H1 (cell line): Measurements from ENCODE around the gene BLOC1S3. TPM values are rescaled to one million over a fixed set of nuclear protein-coding genes. Genes with fewer than 3 reads are reported as not detected.

Experiments used
- CTCF ChIA-PET: fragments of 300-600 bp; sonication (Branson Sonifier 250); formaldehyde crosslinking; loops from one replicate; lab custom pipeline; 2021; ENCODE audit not compliant: partially characterized antibody; lab: Charles Lee
- POLR2A ChIA-PET: fragments of 300-600 bp; sonication (Branson Sonifier 250); formaldehyde crosslinking; loops from one replicate; lab custom pipeline; 2021; ENCODE audit warnings: inconsistent platforms; ENCODE audit not compliant: partially characterized antibody; lab: Charles Lee
- DNase-seq, 2 experiments: peaks; one replicate each; pipeline versions ENCODE4 v3.0.0 to v3.0.0-alpha.2; 2010 to 2022; ENCODE audit warnings: low spot score in 2 of 2, low read depth in 1 of 2, mixed read lengths in 1 of 2
- FAIRE-seq: peaks from 2 replicates; lab custom pipeline; 2011; peaks lifted over from hg19 to GRCh38; lab: Jason Lieb, UNC
- H2AFZ ChIP-seq: 2 replicates; pipeline ENCODE4 v1.8.1; 2012; ENCODE audit warnings: low read length, inconsistent platforms
- H2AK5ac ChIP-seq: 2 replicates; pipeline ENCODE4 v1.6.1; 2013; ENCODE audit warnings: low read depth, low read length
- H2BK120ac ChIP-seq: replicated peaks from 2 replicates; pipeline ENCODE3; 2013; ENCODE audit warnings: low read depth, low read length, inconsistent platforms
- H2BK12ac ChIP-seq: 2 replicates; pipeline ENCODE4 v1.6.1; 2013; ENCODE audit warnings: low read depth, low read length
- H2BK15ac ChIP-seq: 2 replicates; pipeline ENCODE4 v1.6.1; 2013; ENCODE audit warnings: low read length
- H2BK20ac ChIP-seq: 2 replicates; pipeline ENCODE4 v1.6.1; 2013; ENCODE audit warnings: low read length
- H2BK5ac ChIP-seq: 2 replicates; pipeline ENCODE4 v1.6.1; 2013; ENCODE audit warnings: low read depth, low read length
- H3K14ac ChIP-seq: 2 replicates; pipeline ENCODE4 v1.6.1; 2013; ENCODE audit warnings: inconsistent platforms; ENCODE audit not compliant: insufficient read length
- H3K18ac ChIP-seq: 2 replicates; pipeline ENCODE4 v1.6.1; 2013; ENCODE audit warnings: low read length; ENCODE audit errors: extremely low read depth
- H3K23ac ChIP-seq: 2 replicates; pipeline ENCODE4 v1.6.1; 2013; ENCODE audit warnings: inconsistent platforms; ENCODE audit not compliant: insufficient read length
- H3K23me2 ChIP-seq: 2 replicates; pipeline ENCODE4 v1.6.1; 2013; ENCODE audit warnings: low read depth, low read length
- H3K27ac ChIP-seq: 2 replicates; pipeline ENCODE4 v1.6.1; 2011; ENCODE audit warnings: low read depth, low read length, inconsistent platforms
- H3K27me3 ChIP-seq, 4 experiments: replicated peaks in 1 of 4; 1 replicate in 1 of 4; 2 replicates in 3 of 4; pipeline versions ENCODE4 v1.6.1 to v1.8.1; 2011 to 2013; ENCODE audit warnings: low read length in 3 of 4, mild to moderate bottlenecking in 3 of 4, inconsistent platforms in 2 of 4, mixed read lengths in 2 of 4, moderate library complexity in 1 of 4; ENCODE audit not compliant: control insufficient read depth in 3 of 4, insufficient read depth in 3 of 4; ENCODE audit errors: extremely low read depth in 1 of 4
- H3K36me3 ChIP-seq, 4 experiments: 2 replicates each; pipeline versions ENCODE4 v1.6.1 to v1.8.1; 2011 to 2013; ENCODE audit warnings: mild to moderate bottlenecking in 4 of 4, low read length in 3 of 4, moderate library complexity in 2 of 4, control low read depth in 1 of 4, inconsistent platforms in 1 of 4; ENCODE audit not compliant: insufficient read depth in 4 of 4, control insufficient read depth in 2 of 4
- H3K4ac ChIP-seq: replicated peaks from 2 replicates; pipeline ENCODE3; 2013; ENCODE audit warnings: low read length, low read depth, mixed read lengths, inconsistent platforms; ENCODE audit not compliant: insufficient read length
- H3K4me1 ChIP-seq, 4 experiments: replicated peaks in 1 of 4; 1 replicate in 1 of 4; 2 replicates in 3 of 4; pipeline versions ENCODE4 v1.6.1 to v1.8.1; 2011 to 2013; ENCODE audit warnings: low read length in 3 of 4, inconsistent platforms in 2 of 4, mixed read lengths in 1 of 4; ENCODE audit not compliant: insufficient read depth in 4 of 4, control insufficient read depth in 3 of 4
- H3K4me2 ChIP-seq, 2 experiments: 2 replicates each; pipeline versions ENCODE4 v1.6.1 to v1.8.1; 2011 to 2013; ENCODE audit warnings: low read depth in 2 of 2, low read length in 2 of 2, control low read depth in 1 of 2, inconsistent platforms in 1 of 2, mild to moderate bottlenecking in 1 of 2; ENCODE audit not compliant: insufficient read depth in 1 of 2
- H3K4me3 ChIP-seq, 4 experiments: fragments of 200-600, 300-600 bp in 1 of 4; sonication (generic), shearing (Covaris generic), sonication (Bioruptor Twin) in 1 of 4; 2 replicates each; pipeline versions ENCODE4 v1.5.1 to v1.8.1; 2011 to 2016; ENCODE audit warnings: low read length in 4 of 4, low read depth in 3 of 4, control low read depth in 2 of 4, inconsistent platforms in 2 of 4, mild to moderate bottlenecking in 2 of 4, mixed read lengths in 1 of 4, moderate library complexity in 1 of 4; ENCODE audit not compliant: insufficient read depth in 2 of 4; ENCODE audit errors: extremely low read depth in 1 of 4
- H3K56ac ChIP-seq: replicated peaks from 2 replicates; pipeline ENCODE3; 2013; ENCODE audit warnings: low read depth, mild to moderate bottlenecking, mixed read lengths, low read length, inconsistent platforms; ENCODE audit not compliant: insufficient read length
- H3K79me1 ChIP-seq: 2 replicates; pipeline ENCODE4 v1.6.1; 2013; ENCODE audit warnings: low read depth, low read length, control low read depth
- H3K79me2 ChIP-seq, 2 experiments: 2 replicates each; pipeline versions ENCODE4 v1.6.1 to v1.8.1; 2012 to 2013; ENCODE audit warnings: low read length in 2 of 2, mild to moderate bottlenecking in 2 of 2, inconsistent platforms in 1 of 2; ENCODE audit not compliant: insufficient read depth in 2 of 2, control insufficient read depth in 1 of 2
- H3K9ac ChIP-seq, 4 experiments: replicated peaks in 1 of 4; 1 replicate in 1 of 4; 2 replicates in 3 of 4; pipeline versions ENCODE4 v1.6.1 to v1.8.1; 2011 to 2013; ENCODE audit warnings: low read depth in 3 of 4, low read length in 3 of 4, control low read depth in 2 of 4, mild to moderate bottlenecking in 2 of 4, moderate library complexity in 2 of 4, inconsistent platforms in 1 of 4; ENCODE audit errors: extremely low read depth in 1 of 4
- H3K9me3 ChIP-seq, 2 experiments: 2 replicates each; pipeline versions ENCODE4 v1.6.1 to v1.8.1; 2012 to 2013; ENCODE audit warnings: mild to moderate bottlenecking in 2 of 2, moderate library complexity in 2 of 2, control low read depth in 1 of 2, inconsistent platforms in 1 of 2, low read depth in 1 of 2, low read length in 1 of 2, mixed read lengths in 1 of 2; ENCODE audit not compliant: insufficient read depth in 2 of 2
- H4K20me1 ChIP-seq, 2 experiments: replicated peaks in 1 of 2; 2 replicates each; pipeline versions ENCODE3 to v1.8.1; 2011 to 2013; ENCODE audit warnings: inconsistent platforms in 2 of 2, low read length in 2 of 2, mild to moderate bottlenecking in 1 of 2; ENCODE audit not compliant: insufficient read depth in 2 of 2, control insufficient read depth in 1 of 2
- H4K5ac ChIP-seq: 2 replicates; pipeline ENCODE4 v1.6.1; 2013; ENCODE audit warnings: low read length, low read depth, mixed read lengths, inconsistent platforms; ENCODE audit not compliant: insufficient read length
- H4K8ac ChIP-seq: 2 replicates; pipeline ENCODE4 v1.8.0; 2013; ENCODE audit warnings: mild to moderate bottlenecking, moderate library complexity, low read length, inconsistent platforms; ENCODE audit not compliant: insufficient read depth; ENCODE audit errors: extremely low read depth
- H4K91ac ChIP-seq: replicated peaks from 2 replicates; pipeline ENCODE3; 2013; ENCODE audit warnings: low read length, mixed read lengths, inconsistent platforms; ENCODE audit not compliant: insufficient read length
- ASH2L ChIP-seq: fragments of 200-600, 300-600 bp; sonication (generic); IDR thresholded peaks from one replicate; pipeline ENCODE4 v1.7.1; 2017; ENCODE audit warnings: low read length
- FOSL1 ChIP-seq: IDR thresholded peaks from 2 replicates; pipeline ENCODE4 v1.6.1; 2011; ENCODE audit warnings: mild to moderate bottlenecking, low read depth, low read length, moderate library complexity; ENCODE audit not compliant: insufficient read depth
- GABPA ChIP-seq: IDR thresholded peaks from 2 replicates; pipeline ENCODE4 v1.6.1; 2011; ENCODE audit warnings: mild to moderate bottlenecking, low read length, moderate library complexity, borderline replicate concordance; ENCODE audit not compliant: insufficient read depth
- RXRA ChIP-seq: IDR thresholded peaks from 2 replicates; pipeline ENCODE4 v1.6.1; 2011; ENCODE audit warnings: low read depth, mild to moderate bottlenecking, low read length, moderate library complexity; ENCODE audit not compliant: insufficient read depth
- SIX5 ChIP-seq: IDR thresholded peaks from 2 replicates; pipeline ENCODE4 v1.6.1; 2011; ENCODE audit warnings: mild to moderate bottlenecking, low read depth, low read length
- SP1 ChIP-seq: IDR thresholded peaks from 2 replicates; pipeline ENCODE4 v1.6.1; 2011; ENCODE audit warnings: low read depth, low read length
- SP4 ChIP-seq: IDR thresholded peaks from 2 replicates; pipeline ENCODE4 v1.6.1; 2012; ENCODE audit warnings: low read length, inconsistent platforms
- USF2 ChIP-seq: IDR thresholded peaks from 2 replicates; pipeline ENCODE4 v1.6.1; 2011; ENCODE audit warnings: low read length, improper control_type of control experiment
- YY1 ChIP-seq: IDR thresholded peaks from 2 replicates; pipeline ENCODE4 v1.6.1; 2011; ENCODE audit warnings: low read depth, mild to moderate bottlenecking, low read length
- WGBS, 2 experiments: shearing (Covaris generic) in 1 of 2; methylation state at CpG; one replicate each; pipeline versions ENCODE4 v1.1.6 to v1.1.7; 2013 to 2015; ENCODE audit warnings: low lambda C conversion rate in 2 of 2, mixed read lengths in 2 of 2, inconsistent platforms in 1 of 2, low coverage in 1 of 2, missing lambda C conversion rate in 1 of 2; ENCODE audit not compliant: insufficient replicate concordance in 2 of 2, insufficient coverage in 1 of 2, insufficient read length in 1 of 2; ENCODE audit errors: extremely low coverage in 1 of 2, missing lambda C conversion rate in 1 of 2; 5-methylcytosine and 5-hydroxymethylcytosine counted together
- polyA plus RNA-seq, 7 experiments: library from polyadenylated mRNA; depleted of rRNA in 3 of 7; stranded (reverse) in 5 of 7; unstranded in 2 of 7; fragments of >200 nt in 5 of 7; fragments of 200-250 nt in 2 of 7; gene quantifications; 1 replicate in 5 of 7; 2 replicates in 1 of 7; 4 replicates in 1 of 7; pipeline versions ENCODE4 v1.2.1 to v1.2.3, GENCODE V29; 2011 to 2013; ENCODE audit warnings: missing spikeins in 2 of 7, mixed read lengths in 2 of 7
- total RNA-seq: library from RNA; stranded (reverse); fragmentation: NEBNext Ultra II Directional; extraction: Animal tissue kit (Norgen Biotek cat#: 25700); gene quantifications from 2 replicates; pipeline ENCODE4 v1.2.1, GENCODE V29; 2021

BLOC1S3 gene
- total and polyA plus RNA-seq, 2 of the 8 experiments (the other 6 are each of a cell fraction or from before 2014, with no cell fraction given): 6.0 to 6.1 TPM

DNA sequence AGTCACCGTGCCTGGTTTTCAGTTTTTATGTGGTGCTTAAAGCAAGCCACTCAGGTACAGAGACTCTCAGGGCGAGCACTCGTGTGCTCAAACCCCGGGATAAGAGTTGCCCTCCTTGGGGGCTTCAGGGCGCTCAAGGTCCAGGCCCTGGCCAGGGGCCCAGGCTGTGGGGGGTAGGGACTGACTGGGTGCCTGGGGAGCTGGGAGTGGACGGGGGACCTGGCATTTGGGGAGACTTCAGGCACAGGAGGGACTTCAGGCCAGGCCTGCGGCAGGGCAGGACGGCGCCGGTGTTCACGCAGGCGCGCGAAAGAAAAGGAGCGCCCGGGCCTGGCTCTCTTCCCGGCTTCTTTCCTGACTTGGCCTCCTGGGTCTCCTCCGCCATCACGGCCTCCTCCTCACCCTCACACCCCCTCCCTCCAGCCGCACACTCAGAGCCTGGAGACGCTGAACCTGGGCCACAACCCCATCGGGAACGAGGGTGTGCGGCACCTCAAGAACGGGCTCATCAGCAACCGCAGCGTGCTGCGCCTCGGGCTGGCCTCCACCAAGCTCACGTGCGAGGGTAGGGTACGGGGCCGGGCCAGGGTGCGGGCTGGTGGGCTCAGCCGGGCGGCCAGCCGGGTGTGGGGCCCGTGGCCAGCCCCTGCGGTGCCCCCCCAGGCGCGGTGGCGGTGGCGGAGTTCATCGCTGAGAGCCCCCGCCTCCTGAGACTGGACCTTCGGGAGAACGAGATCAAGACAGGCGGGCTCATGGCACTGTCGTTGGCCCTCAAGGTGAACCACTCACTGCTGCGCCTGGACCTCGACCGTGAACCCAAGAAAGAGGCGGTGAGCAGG is 33.9 kb upstream of the BLOC1S3 start:
- Histone ChIP-seq H3K23me2 (no peaks in the 10 kb centered on the region), H3K9me3 (no peaks in the 10 kb centered on the region), H3K79me2 (no peaks in the 10 kb centered on the region), H3K36me3 (peaks cover 2 to 17% (median 7%) of the 10 kb centered on the region in 4 experiments; a peak in 5 of 8 replicates), H2BK5ac (no peak overlapping the region), H3K23ac (no peak overlapping the region), H3K18ac (no peak overlapping the region), H3K14ac (no peak overlapping the region), H3K4me1 (no peaks in the 10 kb centered on the region), H3K27me3 (no peaks in the 10 kb centered on the region), H3K4me3 (no peak overlapping the region), H3K4ac (no peak overlapping the region), H4K8ac (no peak overlapping the region; the same call in 1 of the 2 replicates), H3K4me2 (no peak overlapping the region), H4K91ac (no peak overlapping the region), H4K5ac (no peak overlapping the region), H2AFZ (no peak overlapping the region)
- no peak for DNase-seq
- POLR2A ChIA-PET: interaction anchor here (1.3 to 1.9 kb wide), 2 partner anchors 16 to 52 kb away, joined by 3 to 4 read pairs; partner anchors contain the start of gene NKPD1
- 94% methylated on average over 34 of the region's 53 CpGs; no CpG with 5 or more reads in 1 of the 2 experiments for WGBS, 2 experiments
- TF ChIP-seq ASH2L (no peak), GABPA (no peak), RXRA (no peak), USF2 (no peak), SP1 (no peak), YY1 (no peak), SP4 (no peak), FOSL1 (no peak), SIX5 (no peak)
- TF ChIP-seq, all 59 proteins: peak for 0
- Histone ChIP-seq H4K20me1 (peaks cover under 1 to 16% of the 10 kb centered on the region in 2 experiments), H2BK15ac (no peak overlapping the region), H2BK20ac (no peak overlapping the region), H3K79me1 (peaks cover 1% of the 10 kb centered on the region; the same call in 1 of the 2 replicates), H3K27ac (no peak overlapping the region), H2BK120ac (no peak overlapping the region), H2BK12ac (no peak overlapping the region), H3K9ac (no peak overlapping the region), H2AK5ac (no peak overlapping the region), H3K56ac (no peak overlapping the region)
- CTCF ChIA-PET: interaction anchor here (0.6 to 5.6 kb wide), 8 partner anchors 8 to 141 kb away, joined by 3 to 44 read pairs (median 7); no protein-coding TSS in a partner anchor
- FAIRE-seq: no peak
